ENCODE measurements around the gene HOXB6.

DNA sequence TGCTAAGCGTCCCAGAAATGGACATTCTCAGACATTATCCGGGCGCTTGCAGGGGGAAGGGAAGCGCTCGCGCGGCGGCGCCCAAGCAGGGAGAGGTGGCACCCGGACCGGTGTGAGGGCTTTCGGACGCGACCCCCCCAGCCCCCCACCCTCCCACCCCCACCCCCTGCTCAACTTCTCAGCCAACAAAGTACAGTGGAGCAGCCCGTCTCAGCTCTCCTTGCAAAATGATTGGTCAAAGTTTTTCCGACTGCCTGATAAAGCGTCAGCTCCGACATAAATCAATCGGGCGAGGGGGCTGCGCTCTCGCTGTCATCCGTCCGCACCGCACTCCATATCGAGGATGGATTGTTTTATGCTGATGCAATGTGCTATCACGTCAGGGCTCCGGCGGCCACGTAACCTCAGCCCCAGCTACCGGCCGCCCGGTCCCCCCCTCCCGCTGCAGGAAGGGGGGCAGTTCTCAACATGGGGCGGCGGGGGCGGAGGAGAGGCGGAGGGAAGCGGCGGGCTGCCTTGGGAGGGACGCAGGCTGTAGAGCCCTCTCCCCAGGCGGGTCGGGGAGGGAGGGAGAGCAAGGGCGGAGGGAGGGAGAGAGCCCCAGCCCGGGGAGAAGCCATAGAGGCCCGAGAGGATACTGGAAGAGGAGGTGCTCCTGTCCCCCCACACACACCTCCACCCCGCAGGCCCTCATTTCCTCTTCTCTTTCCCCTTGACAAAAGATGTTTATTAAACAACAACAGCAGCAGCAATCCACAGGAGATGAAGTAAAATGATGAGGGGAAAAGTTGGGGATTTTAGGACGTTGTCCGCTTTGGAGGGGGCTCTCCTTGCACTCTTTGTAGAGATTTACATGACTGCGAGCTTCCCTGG, 21.7 kb upstream of the HOXB6 start, which contains the start of gene HOXB9:
- TF ChIP-seq POLR2A (IDR thresholded peaks at IDR 0.05) = no peak
- TF ChIP-seq, protein P1, sequence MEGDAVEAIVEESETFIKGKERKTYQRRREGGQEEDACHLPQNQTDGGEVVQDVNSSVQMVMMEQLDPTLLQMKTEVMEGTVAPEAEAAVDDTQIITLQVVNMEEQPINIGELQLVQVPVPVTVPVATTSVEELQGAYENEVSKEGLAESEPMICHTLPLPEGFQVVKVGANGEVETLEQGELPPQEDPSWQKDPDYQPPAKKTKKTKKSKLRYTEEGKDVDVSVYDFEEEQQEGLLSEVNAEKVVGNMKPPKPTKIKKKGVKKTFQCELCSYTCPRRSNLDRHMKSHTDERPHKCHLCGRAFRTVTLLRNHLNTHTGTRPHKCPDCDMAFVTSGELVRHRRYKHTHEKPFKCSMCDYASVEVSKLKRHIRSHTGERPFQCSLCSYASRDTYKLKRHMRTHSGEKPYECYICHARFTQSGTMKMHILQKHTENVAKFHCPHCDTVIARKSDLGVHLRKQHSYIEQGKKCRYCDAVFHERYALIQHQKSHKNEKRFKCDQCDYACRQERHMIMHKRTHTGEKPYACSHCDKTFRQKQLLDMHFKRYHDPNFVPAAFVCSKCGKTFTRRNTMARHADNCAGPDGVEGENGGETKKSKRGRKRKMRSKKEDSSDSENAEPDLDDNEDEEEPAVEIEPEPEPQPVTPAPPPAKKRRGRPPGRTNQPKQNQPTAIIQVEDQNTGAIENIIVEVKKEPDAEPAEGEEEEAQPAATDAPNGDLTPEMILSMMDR (IDR thresholded peaks at IDR 0.05) = no peak
